ENCODE data around the gene OTX1. TPM values are rescaled to one million over a fixed set of nuclear protein-coding genes. Genes with fewer than 3 reads are reported as not detected.

Gene OTX1
- total and polyA plus RNA-seq, 8 donors, result 0.02 to 0.90 (median 0.23) TPM

GRCh38 chr2:63055226-63056106, 4.8 kb downstream of the OTX1 start:
- DNase-seq (peak in 2 of 6 donors; percentile 60 to 65), FAIRE-seq (no peak), ATAC-seq (no peak)
- intact Hi-C loops (cut with DNase I), result no loop called here
- TF ChIP-seq CTCF (IDR thresholded peaks at IDR 0.05), result no peak
- Histone ChIP-seq H3K4me1 (peaks cover 0 to 20% (median 0%) of the 10 kb centered on the region in 3 donors), H3K27ac (no peak overlapping the region), H3K27me3 (peaks cover under 1 to 38% (median 15%) of the 10 kb centered on the region in 4 donors), H3K9me3 (no peaks in the 10 kb centered on the region), H3K4me3 (no peak overlapping the region), H3K36me3 (no peaks in the 10 kb centered on the region)
- WGBS, 2 donors, result 35 to 37% methylated on average over 59 to 63 of the region's 63 CpGs

- FAIRE-seq (no peak), DNase-seq (no peak), ATAC-seq (no peak)
- Histone ChIP-seq H3K4me1 (peaks cover 0 to 20% (median 0%) of the 10 kb centered on the region in 3 donors), H3K27ac (no peak overlapping the region), H3K36me3 (no peaks in the 10 kb centered on the region), H3K4me3 (no peak overlapping the region), H3K27me3 (peaks cover 5 to 46% (median 16%) of the 10 kb centered on the region in 4 donors), H3K9me3 (no peaks in the 10 kb centered on the region)
- WGBS, 2 donors, result 37 to 43% methylated on average over 49 of the region's 49 CpGs
- TF ChIP-seq CTCF (IDR thresholded peaks at IDR 0.05), result no peak
- intact Hi-C loops (cut with DNase I), result no loop called here
Observed at GRCh38 chr2:63056107-63057050, 5.7 kb downstream of the OTX1 start.

GRCh38 chr2:63057249-63058143, 6.9 kb downstream of the OTX1 start:
- Histone ChIP-seq H3K9me3 (no peaks in the 10 kb centered on the region), H3K36me3 (no peaks in the 10 kb centered on the region), H3K27ac (no peak overlapping the region), H3K27me3 (peaks cover 15 to 55% (median 22%) of the 10 kb centered on the region in 4 donors), H3K4me1 (peaks cover 0 to 20% (median 0%) of the 10 kb centered on the region in 3 donors), H3K4me3 (no peak overlapping the region)
- no peak for DNase-seq
- no peak for TF ChIP-seq CTCF (IDR thresholded peaks at IDR 0.05)
- FAIRE-seq, result no peak
- WGBS, 2 donors, result 25 to 30% methylated on average over 35 of the region's 35 CpGs
- no peak for ATAC-seq
- intact Hi-C loops (cut with DNase I), result no loop called here

GRCh38 chr2:63058144-63058920, 7.7 kb downstream of the OTX1 start:
- peak overlapping the region in 1 of 4 donors; percentile 33 for H3K4me3 ChIP-seq
- FAIRE-seq, result no peak
- DNase-seq, result peak in 1 of 6 donors; percentile 13
- peaks cover 17 to 64% (median 26%) of the 10 kb centered on the region in 4 donors for H3K27me3 ChIP-seq
- H3K27ac ChIP-seq, result no peak overlapping the region
- H3K4me1 ChIP-seq, result peaks cover 0 to 20% (median 0%) of the 10 kb centered on the region in 3 donors
- H3K36me3 ChIP-seq, result no peaks in the 10 kb centered on the region
- intact Hi-C loops (cut with DNase I), result no loop called here
- 15 to 17% methylated on average over 26 to 35 of the region's 35 CpGs for WGBS, 2 donors
- H3K9me3 ChIP-seq, result no peaks in the 10 kb centered on the region
- ATAC-seq, result peak in 3 of 4 donors; percentile 19 to 38 (median 25)
- no peak for TF ChIP-seq CTCF (IDR thresholded peaks at IDR 0.05)

Data from pancreas (tissue), 10 donors.